Activated CD4-positive, alpha-beta T cell treated with anti-CD3 and anti-CD28 coated beads for 36 hours (primary cell): ENCODE measurements around the gene CREB5. TPM values are rescaled to one million over a fixed set of nuclear protein-coding genes. Genes with fewer than 3 reads are reported as not detected.

Source experiments
- ATAC-seq: fragments of 200-7000 bp; cut with Tn5 transposase; one replicate; pipeline ENCODE4 v1.10.0; 2021; ENCODE audit warnings: mild to moderate bottlenecking, moderate library complexity
- CTCF ChIA-PET: fragments of 350-600 bp; sonication (Branson Sonifier 250); formaldehyde crosslinking; loops from one replicate; lab custom pipeline; 2021; ENCODE audit warnings: antibody characterized with exemption; lab: Charles Lee
- POLR2A ChIA-PET: fragments of 350-600 bp; sonication (Branson Sonifier 250); formaldehyde crosslinking; loops from one replicate; lab custom pipeline; 2021; ENCODE audit warnings: antibody characterized with exemption, inconsistent platforms; lab: Charles Lee
- DNase-seq: peaks from one replicate; pipeline ENCODE4 v3.0.0-alpha.2; 2020
- H3K27ac Mint-ChIP-seq: one replicate; pipeline ENCODE4 v1.8.0; 2021; ENCODE audit warnings: mixed read lengths
- H3K27me3 Mint-ChIP-seq: one replicate; pipeline ENCODE4 v1.8.0; 2021; ENCODE audit warnings: mixed read lengths
- H3K36me3 Mint-ChIP-seq: one replicate; pipeline ENCODE4 v1.8.0; 2021; ENCODE audit warnings: low read depth, mixed read lengths
- H3K4me1 Mint-ChIP-seq: one replicate; pipeline ENCODE4 v1.8.0; 2021; ENCODE audit warnings: mixed read lengths
- H3K4me3 Mint-ChIP-seq: one replicate; pipeline ENCODE4 v1.8.0; 2021; ENCODE audit warnings: mild to moderate bottlenecking, moderate library complexity, mixed read lengths
- H3K9me3 Mint-ChIP-seq: one replicate; pipeline ENCODE4 v1.8.0; 2021; ENCODE audit warnings: low read depth, mixed read lengths
- intact Hi-C, 2 experiments: fragments of 100-400 bp; cut with DNase I in 1 of 2; cut with micrococcal nuclease in 1 of 2; formaldehyde crosslinking; loops; one replicate each; pipeline versions ENCODE4 v1.14.2 to v1.15.1; 2022 to 2024; cut with DNase I, micrococcal nuclease
- total RNA-seq, 2 experiments: library from RNA; stranded (reverse); gene quantifications; one replicate each; pipeline ENCODE4 v1.2.3, GENCODE V29; 2021

CREB5 gene
- total RNA-seq, 2 experiments from 2014 or later = 0.50 to 0.61 TPM

- peaks cover 5% of the 10 kb centered on the region for H3K4me1 Mint-ChIP-seq
- ATAC-seq (no peak), DNase-seq (no peak)
- no peak overlapping the region for H3K4me3 Mint-ChIP-seq
- H3K27ac Mint-ChIP-seq = no peak overlapping the region
- no peaks in the 10 kb centered on the region for H3K36me3 Mint-ChIP-seq
- no peaks in the 10 kb centered on the region for H3K9me3 Mint-ChIP-seq
- peaks cover 55% of the 10 kb centered on the region for H3K27me3 Mint-ChIP-seq
- intact Hi-C loops = loop anchor here in 1 of 2 experiments (10.0 kb wide), 1 partner anchor 221 kb away; no protein-coding TSS in a partner anchor
- POLR2A ChIA-PET = no interaction called here
- CTCF ChIA-PET = interaction anchor here (0.9 to 1.2 kb wide), 2 partner anchors 58 to 319 kb away, joined by 3 to 5 read pairs; no protein-coding TSS in a partner anchor
Measured at GRCh38 chr7:28855538-28856217, 443.4 kb downstream of the CREB5 start.

DNA sequence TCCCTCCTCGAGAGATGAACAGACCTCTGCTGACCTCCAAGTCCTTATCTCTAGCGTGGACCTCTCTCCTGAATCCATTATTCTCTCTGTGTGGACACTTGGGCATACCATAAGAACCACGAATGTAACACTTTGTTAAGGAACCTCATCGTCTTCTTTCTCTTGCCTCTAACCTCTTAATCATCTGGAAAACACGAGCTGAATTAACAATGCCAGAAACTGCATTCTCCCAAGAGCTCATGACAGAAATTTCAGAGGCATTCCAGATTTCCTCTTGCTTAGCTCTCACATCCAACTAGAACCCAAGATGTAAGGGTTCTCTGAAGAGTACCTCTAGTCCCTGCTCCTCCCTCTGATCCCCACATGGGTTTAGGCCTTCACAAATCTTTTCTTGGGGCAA is 444.3 kb downstream of the CREB5 start:
- H3K9me3 Mint-ChIP-seq = no peaks in the 10 kb centered on the region
- intact Hi-C loops = loop anchor here in 1 of 2 experiments (10.0 kb wide), 1 partner anchor 222 kb away; no protein-coding TSS in a partner anchor

DNA sequence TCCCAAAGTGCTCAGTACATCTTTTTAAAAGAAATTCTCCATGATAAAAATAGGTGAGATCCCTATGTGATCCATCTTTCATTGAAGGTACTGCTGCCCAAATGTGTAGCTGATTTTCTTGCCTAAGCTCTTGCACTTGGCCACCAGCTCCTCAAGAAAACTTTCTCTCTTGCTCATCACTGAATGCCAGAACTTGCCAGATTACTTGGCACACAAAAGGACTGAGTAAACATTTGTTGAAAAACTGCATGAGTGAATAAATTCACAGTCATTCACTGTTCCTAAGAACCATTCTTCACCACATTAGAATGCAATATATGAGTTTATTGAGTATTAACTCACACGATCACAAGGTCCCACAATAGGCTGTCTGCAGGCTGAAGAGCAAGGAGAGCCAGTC is 445.9 kb downstream of the CREB5 start:
- H3K27ac Mint-ChIP-seq = no peak overlapping the region
- no peaks in the 10 kb centered on the region for H3K9me3 Mint-ChIP-seq
- no peak for DNase-seq
- intact Hi-C loops = loop anchor here in 1 of 2 experiments (10.0 kb wide), 1 partner anchor 223 kb away; no protein-coding TSS in a partner anchor
- H3K36me3 Mint-ChIP-seq = no peaks in the 10 kb centered on the region
- CTCF ChIA-PET = interaction anchor here (1.7 kb wide), 1 partner anchor 64 kb away, joined by 3 read pairs; no protein-coding TSS in a partner anchor
- peaks cover 45% of the 10 kb centered on the region for H3K27me3 Mint-ChIP-seq
- POLR2A ChIA-PET = no interaction called here
- no peak for ATAC-seq
- H3K4me1 Mint-ChIP-seq = peaks cover 5% of the 10 kb centered on the region
- no peak overlapping the region for H3K4me3 Mint-ChIP-seq

More for the DNA sequence above, 444.3 kb downstream of the CREB5 start:
- H3K36me3 Mint-ChIP-seq = no peaks in the 10 kb centered on the region
- H3K27ac Mint-ChIP-seq = no peak overlapping the region
- ATAC-seq = no peak
- DNase-seq = no peak
- H3K4me3 Mint-ChIP-seq = no peak overlapping the region
- H3K4me1 Mint-ChIP-seq = peaks cover 5% of the 10 kb centered on the region
- H3K27me3 Mint-ChIP-seq = peaks cover 50% of the 10 kb centered on the region
- ChIA-PET POLR2A (no interaction called here), CTCF (interaction anchor here (0.7 kb wide), 1 partner anchor 25 kb away, joined by 3 read pairs; no protein-coding TSS in a partner anchor)

DNA sequence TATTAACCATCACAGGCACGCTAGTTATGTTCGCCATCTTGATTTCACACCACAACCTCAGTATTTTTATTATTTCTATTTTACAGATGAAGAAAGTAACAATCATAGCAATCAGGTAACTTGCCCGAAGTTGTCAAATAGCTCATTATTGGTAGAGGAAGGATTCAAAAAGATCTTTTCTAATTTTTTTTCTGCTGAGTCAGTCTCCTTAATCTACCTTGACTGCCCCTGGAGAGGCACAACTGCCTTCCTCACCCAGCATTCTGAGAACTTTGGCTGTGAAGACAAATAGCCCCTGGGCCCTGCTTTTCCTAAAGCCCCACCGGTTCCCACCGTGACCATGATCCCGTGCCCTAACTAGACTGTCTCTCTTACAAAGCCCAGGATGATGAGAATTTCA is 446.6 kb downstream of the CREB5 start:
- H3K4me3 Mint-ChIP-seq = no peak overlapping the region
- no peaks in the 10 kb centered on the region for H3K36me3 Mint-ChIP-seq
- CTCF ChIA-PET = interaction anchor here (0.7 to 1.7 kb wide), 3 partner anchors 13 to 63 kb away, joined by 3 to 4 read pairs (median 3); no protein-coding TSS in a partner anchor
- H3K27ac Mint-ChIP-seq = no peak overlapping the region
- H3K4me1 Mint-ChIP-seq = no peaks in the 10 kb centered on the region
- DNase-seq = no peak
- intact Hi-C loops = loop anchor here in 1 of 2 experiments (10.0 kb wide), 1 partner anchor 224 kb away; no protein-coding TSS in a partner anchor
- ATAC-seq = no peak
- POLR2A ChIA-PET = no interaction called here
- no peaks in the 10 kb centered on the region for H3K9me3 Mint-ChIP-seq
- peaks cover 43% of the 10 kb centered on the region for H3K27me3 Mint-ChIP-seq

DNA sequence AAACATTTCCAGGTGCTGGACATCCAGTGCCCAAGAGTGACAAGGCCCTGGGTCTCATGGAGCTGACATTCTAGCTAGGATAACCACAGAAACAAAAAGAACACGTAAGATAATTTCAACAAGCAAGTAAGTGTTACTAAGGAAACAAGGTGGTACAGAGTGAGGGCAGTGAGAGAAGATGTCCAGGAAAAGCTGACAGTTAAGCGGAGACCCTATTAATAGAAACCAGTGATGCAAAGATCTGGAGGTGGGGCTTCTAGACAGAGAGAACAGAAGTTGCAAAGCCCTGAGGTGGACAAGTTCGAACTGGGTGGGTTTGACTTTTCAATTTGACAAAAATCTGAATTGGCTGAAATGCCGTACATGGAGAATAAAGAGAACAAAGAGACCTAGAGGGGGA is 449.5 kb downstream of the CREB5 start:
- no peak for DNase-seq
- ChIA-PET POLR2A (no interaction called here), CTCF (interaction anchor here (0.6 to 0.7 kb wide), 2 partner anchors 61 to 1972 kb away, joined by 3 read pairs; no protein-coding TSS in a partner anchor)
- no peaks in the 10 kb centered on the region for H3K36me3 Mint-ChIP-seq
- H3K4me3 Mint-ChIP-seq = no peak overlapping the region
- intact Hi-C loops = no loop called here
- no peak overlapping the region for H3K27ac Mint-ChIP-seq
- ATAC-seq = no peak
- no peaks in the 10 kb centered on the region for H3K4me1 Mint-ChIP-seq
- peaks cover 31% of the 10 kb centered on the region for H3K27me3 Mint-ChIP-seq
- no peaks in the 10 kb centered on the region for H3K9me3 Mint-ChIP-seq

GRCh38 chr7:28862595-28863272 is 450.4 kb downstream of the CREB5 start:
- no peak for DNase-seq
- no peaks in the 10 kb centered on the region for H3K4me1 Mint-ChIP-seq
- H3K36me3 Mint-ChIP-seq = no peaks in the 10 kb centered on the region
- H3K9me3 Mint-ChIP-seq = no peaks in the 10 kb centered on the region
- ATAC-seq = no peak
- no peak overlapping the region for H3K27ac Mint-ChIP-seq
- CTCF ChIA-PET = interaction anchor here (0.7 kb wide), 1 partner anchor 60 kb away, joined by 3 read pairs; no protein-coding TSS in a partner anchor
- no peak overlapping the region for H3K4me3 Mint-ChIP-seq
- peaks cover 32% of the 10 kb centered on the region for H3K27me3 Mint-ChIP-seq
- intact Hi-C loops = no loop called here
- POLR2A ChIA-PET = no interaction called here

- H3K4me1 Mint-ChIP-seq = no peaks in the 10 kb centered on the region
- H3K4me3 Mint-ChIP-seq = no peak overlapping the region
- no peaks in the 10 kb centered on the region for H3K9me3 Mint-ChIP-seq
- no peak for ATAC-seq
- peaks cover 27% of the 10 kb centered on the region for H3K27me3 Mint-ChIP-seq
- intact Hi-C loops = no loop called here
- CTCF ChIA-PET = no interaction called here
- H3K27ac Mint-ChIP-seq = no peak overlapping the region
- POLR2A ChIA-PET = no interaction called here
- no peak for DNase-seq
- no peaks in the 10 kb centered on the region for H3K36me3 Mint-ChIP-seq
Measured at GRCh38 chr7:28865601-28866144, 453.4 kb downstream of the CREB5 start.

GRCh38 chr7:28868712-28869111 is 456.4 kb downstream of the CREB5 start:
- no peaks in the 10 kb centered on the region for H3K9me3 Mint-ChIP-seq
- ChIA-PET POLR2A (no interaction called here), CTCF (interaction anchor here (1.7 kb wide), 1 partner anchor 16 kb away, joined by 6 read pairs; no protein-coding TSS in a partner anchor)
- no peaks in the 10 kb centered on the region for H3K4me1 Mint-ChIP-seq
- intact Hi-C loops = no loop called here
- H3K27ac Mint-ChIP-seq = no peak overlapping the region
- DNase-seq = no peak
- no peaks in the 10 kb centered on the region for H3K36me3 Mint-ChIP-seq
- ATAC-seq = no peak
- H3K27me3 Mint-ChIP-seq = peaks cover 19% of the 10 kb centered on the region
- H3K4me3 Mint-ChIP-seq = no peak overlapping the region

GRCh38 chr7:28871077-28871476 is 458.8 kb downstream of the CREB5 start:
- H3K36me3 Mint-ChIP-seq = no peaks in the 10 kb centered on the region
- intact Hi-C loops = no loop called here
- no peaks in the 10 kb centered on the region for H3K4me1 Mint-ChIP-seq
- DNase-seq = no peak
- CTCF ChIA-PET = interaction anchor here (0.6 to 1.0 kb wide), 2 partner anchors 11 to 12 kb away, joined by 4 to 6 read pairs; no protein-coding TSS in a partner anchor
- POLR2A ChIA-PET = no interaction called here
- H3K27me3 Mint-ChIP-seq = peaks cover 16% of the 10 kb centered on the region
- ATAC-seq = no peak
- no peaks in the 10 kb centered on the region for H3K9me3 Mint-ChIP-seq
- H3K27ac Mint-ChIP-seq = no peak overlapping the region
- H3K4me3 Mint-ChIP-seq = no peak overlapping the region

- no peak overlapping the region for H3K4me3 Mint-ChIP-seq
- ChIA-PET CTCF (interaction anchor here (0.6 to 1.0 kb wide), 2 partner anchors 10 to 13 kb away, joined by 4 to 6 read pairs; no protein-coding TSS in a partner anchor), POLR2A (no interaction called here)
- intact Hi-C loops = no loop called here
- H3K36me3 Mint-ChIP-seq = no peaks in the 10 kb centered on the region
- DNase-seq = no peak
- no peaks in the 10 kb centered on the region for H3K4me1 Mint-ChIP-seq
- peaks cover 14% of the 10 kb centered on the region for H3K27me3 Mint-ChIP-seq
- no peak overlapping the region for H3K27ac Mint-ChIP-seq
- no peaks in the 10 kb centered on the region for H3K9me3 Mint-ChIP-seq
- no peak for ATAC-seq
Measured at GRCh38 chr7:28871631-28872030, 459.3 kb downstream of the CREB5 start.

- no peak overlapping the region for H3K27ac Mint-ChIP-seq
- H3K9me3 Mint-ChIP-seq = no peaks in the 10 kb centered on the region
- intact Hi-C loops = no loop called here
- H3K4me3 Mint-ChIP-seq = no peak overlapping the region
- no peaks in the 10 kb centered on the region for H3K36me3 Mint-ChIP-seq
- CTCF ChIA-PET = no interaction called here
- POLR2A ChIA-PET = no interaction called here
- peaks cover 10% of the 10 kb centered on the region for H3K27me3 Mint-ChIP-seq
- ATAC-seq = no peak
- H3K4me1 Mint-ChIP-seq = no peaks in the 10 kb centered on the region
- DNase-seq = no peak
Measured at GRCh38 chr7:28872226-28872625, 459.9 kb downstream of the CREB5 start.
